Measurements from ENCODE around the gene TMCC1. TPM values are rescaled to one million over a fixed set of nuclear protein-coding genes. Genes with fewer than 3 reads are reported as not detected.

The TMCC1 gene
- total RNA-seq, 2 donors from 2014 or later: 20.0 to 21.7 TPM

DNA sequence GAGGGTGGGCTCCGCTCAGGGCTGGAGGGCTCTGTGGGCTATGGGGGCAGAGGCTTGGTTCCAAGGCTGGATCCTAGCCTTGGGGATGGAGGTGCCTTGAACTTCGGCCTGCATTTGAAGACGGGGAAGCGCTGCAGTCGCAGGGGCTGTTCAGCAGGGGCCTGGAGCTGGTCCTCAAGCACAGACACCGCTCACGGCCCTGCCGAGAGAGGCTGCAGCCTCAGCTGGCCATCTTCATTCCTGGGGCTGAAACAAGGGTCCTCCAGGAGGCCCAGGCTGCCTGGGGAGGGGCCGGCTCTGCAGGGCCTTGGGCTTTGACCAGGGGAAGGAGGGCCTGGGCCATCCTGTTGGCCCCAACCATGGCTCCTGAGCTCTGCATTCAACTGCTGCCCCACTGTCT, 261.5 kb downstream of the TMCC1 start:
- Histone ChIP-seq H3K9me3 (no peaks in the 10 kb centered on the region), H3K4me3 (no peak overlapping the region), H3K27me3 (no peaks in the 10 kb centered on the region), H3K36me3 (no peaks in the 10 kb centered on the region), H3K27ac (no peak overlapping the region), H3K4me1 (peaks cover 0 to 11% of the 10 kb centered on the region in 2 donors)
- DNase-seq (ENCODE audit: low spot score): no peak
- TF ChIP-seq, protein P1, sequence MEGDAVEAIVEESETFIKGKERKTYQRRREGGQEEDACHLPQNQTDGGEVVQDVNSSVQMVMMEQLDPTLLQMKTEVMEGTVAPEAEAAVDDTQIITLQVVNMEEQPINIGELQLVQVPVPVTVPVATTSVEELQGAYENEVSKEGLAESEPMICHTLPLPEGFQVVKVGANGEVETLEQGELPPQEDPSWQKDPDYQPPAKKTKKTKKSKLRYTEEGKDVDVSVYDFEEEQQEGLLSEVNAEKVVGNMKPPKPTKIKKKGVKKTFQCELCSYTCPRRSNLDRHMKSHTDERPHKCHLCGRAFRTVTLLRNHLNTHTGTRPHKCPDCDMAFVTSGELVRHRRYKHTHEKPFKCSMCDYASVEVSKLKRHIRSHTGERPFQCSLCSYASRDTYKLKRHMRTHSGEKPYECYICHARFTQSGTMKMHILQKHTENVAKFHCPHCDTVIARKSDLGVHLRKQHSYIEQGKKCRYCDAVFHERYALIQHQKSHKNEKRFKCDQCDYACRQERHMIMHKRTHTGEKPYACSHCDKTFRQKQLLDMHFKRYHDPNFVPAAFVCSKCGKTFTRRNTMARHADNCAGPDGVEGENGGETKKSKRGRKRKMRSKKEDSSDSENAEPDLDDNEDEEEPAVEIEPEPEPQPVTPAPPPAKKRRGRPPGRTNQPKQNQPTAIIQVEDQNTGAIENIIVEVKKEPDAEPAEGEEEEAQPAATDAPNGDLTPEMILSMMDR (IDR thresholded peaks at IDR 0.05): no peak

DNA sequence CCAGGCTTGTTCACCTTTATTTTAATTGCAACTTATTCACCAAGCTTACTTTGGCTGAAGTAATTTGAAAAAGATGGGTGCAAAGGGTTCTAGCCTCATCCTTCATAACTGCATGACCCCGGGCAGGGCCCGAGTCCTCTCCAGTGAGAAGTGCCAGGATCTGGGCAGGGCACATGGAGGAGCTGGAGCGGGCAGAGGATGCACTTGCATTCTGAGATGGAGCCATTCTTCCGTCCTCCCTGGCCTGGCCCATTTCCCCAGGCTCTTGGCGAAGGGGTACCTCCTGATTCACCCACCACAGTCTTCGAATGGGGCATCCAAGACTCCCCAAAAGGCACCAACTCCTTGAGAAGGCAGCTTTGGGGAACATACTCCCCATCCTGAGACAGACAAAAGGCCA, 264.5 kb downstream of the TMCC1 start:
- peak overlapping the region in 1 of 2 donors; percentile 95 for H3K27ac ChIP-seq
- no peaks in the 10 kb centered on the region for H3K36me3 ChIP-seq
- TF ChIP-seq, protein P1 (IDR thresholded peaks at IDR 0.05): no peak
- H3K4me1 ChIP-seq: peaks cover 0 to 39% of the 10 kb centered on the region in 2 donors
- no peak for DNase-seq (ENCODE audit: low spot score)
- no peaks in the 10 kb centered on the region for H3K9me3 ChIP-seq
- H3K4me3 ChIP-seq: no peak overlapping the region
- H3K27me3 ChIP-seq: no peaks in the 10 kb centered on the region

DNA sequence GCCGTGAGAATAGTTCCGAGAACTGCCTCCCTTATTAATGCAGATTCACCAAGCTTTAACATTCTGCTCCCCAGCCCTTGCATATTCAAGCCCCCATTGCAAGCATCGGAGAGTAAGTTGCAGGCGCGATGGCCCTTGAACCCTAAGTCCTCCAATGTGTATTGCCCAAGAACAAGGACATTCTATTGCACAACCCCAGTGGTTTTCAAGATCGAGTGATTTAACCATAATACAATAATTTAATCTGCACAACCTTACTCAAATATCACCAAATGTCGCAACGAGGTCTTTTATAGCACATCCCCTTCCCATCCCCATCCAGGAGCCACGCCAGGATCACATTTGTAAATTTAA, 265.4 kb downstream of the TMCC1 start:
- H3K4me1 ChIP-seq: peaks cover 0 to 48% of the 10 kb centered on the region in 2 donors
- no peak for DNase-seq (ENCODE audit: low spot score)
- no peaks in the 10 kb centered on the region for H3K36me3 ChIP-seq
- H3K4me3 ChIP-seq: peak overlapping the region; percentile 46 to 68
- no peaks in the 10 kb centered on the region for H3K9me3 ChIP-seq
- TF ChIP-seq, protein P1 (IDR thresholded peaks at IDR 0.05): peak in 1 of 2 donors; percentile 0
- no peaks in the 10 kb centered on the region for H3K27me3 ChIP-seq
- peak overlapping the region; percentile 95 to 97 for H3K27ac ChIP-seq

DNA sequence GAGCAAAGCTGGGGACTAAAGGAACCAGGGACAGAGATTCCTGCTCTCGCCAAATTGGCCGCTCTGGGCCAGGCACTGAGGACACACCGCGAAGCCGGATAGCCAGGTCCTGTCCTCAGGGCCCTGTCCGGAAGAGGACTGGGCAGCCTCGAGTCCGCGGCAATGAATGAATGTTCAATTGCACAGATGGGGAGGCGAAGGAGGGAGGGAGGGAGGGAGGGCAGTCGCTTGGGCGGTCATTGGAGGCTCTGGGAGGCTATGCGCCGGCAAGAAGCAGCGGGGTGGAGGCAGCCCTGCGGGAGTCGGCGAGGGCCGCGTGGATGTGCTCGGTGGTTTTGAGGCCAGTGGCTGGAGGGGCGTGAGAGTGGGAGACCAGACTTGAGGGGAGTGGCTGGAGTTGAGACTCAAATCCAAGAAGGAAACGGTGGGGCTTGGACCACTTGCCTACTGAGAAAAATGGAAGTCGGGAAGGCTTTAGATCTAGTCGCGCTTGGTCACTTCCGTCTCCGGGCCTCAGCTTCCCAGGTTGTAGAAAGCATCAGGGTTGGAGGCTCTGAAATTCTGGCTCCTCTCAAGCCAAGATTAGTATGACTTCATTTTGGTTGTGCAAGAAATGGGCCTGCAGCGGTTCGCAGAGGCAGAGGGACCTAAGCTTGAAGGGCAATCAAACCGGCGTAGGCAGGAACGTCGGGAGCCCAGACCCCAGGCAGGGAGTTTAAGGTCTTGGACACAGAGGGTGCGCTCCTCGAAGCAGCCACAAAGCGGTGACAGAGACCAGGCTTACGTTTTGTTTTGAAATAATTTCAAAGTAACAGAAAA, 266.0 kb downstream of the TMCC1 start:
- Histone ChIP-seq H3K36me3 (no peaks in the 10 kb centered on the region), H3K27ac (peak overlapping the region; percentile 95 to 97), H3K4me1 (peaks cover 0 to 54% of the 10 kb centered on the region in 2 donors), H3K27me3 (no peaks in the 10 kb centered on the region), H3K4me3 (peak overlapping the region; percentile 46 to 68), H3K9me3 (no peaks in the 10 kb centered on the region)
- DNase-seq (ENCODE audit: low spot score): peak; percentile 89
- TF ChIP-seq, protein P1 (IDR thresholded peaks at IDR 0.05): peak; percentile 51 to 88

DNA sequence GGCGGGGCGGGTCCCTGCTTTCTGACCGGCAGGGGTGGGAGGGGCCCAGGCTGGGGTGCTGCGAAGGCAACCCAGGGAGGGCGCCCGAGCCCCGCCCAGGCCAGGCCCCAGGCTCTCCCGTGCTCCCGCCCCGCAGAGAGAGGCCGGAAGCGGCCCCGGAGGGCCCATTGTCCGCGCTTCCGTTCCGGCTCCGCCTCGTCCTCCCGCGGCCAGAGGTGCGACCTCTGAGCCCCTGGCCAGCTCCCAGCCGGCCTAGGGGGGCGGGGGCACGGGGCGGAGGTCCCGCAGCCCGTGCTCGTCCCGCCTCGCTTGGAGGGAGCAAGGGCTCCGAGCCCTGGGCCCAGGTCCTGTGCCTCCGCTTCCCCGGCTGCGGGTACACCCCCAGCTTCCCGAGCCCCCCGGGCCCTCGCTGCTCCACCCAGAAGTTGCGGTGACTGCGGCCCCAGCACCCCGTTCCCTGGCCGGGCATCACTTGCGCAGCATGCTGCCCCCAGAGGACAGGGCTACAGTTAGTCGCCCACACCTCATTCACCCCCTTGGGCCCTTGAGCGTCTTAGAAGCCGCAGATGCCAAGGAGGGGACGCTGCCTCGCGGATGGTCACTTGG, 266.7 kb downstream of the TMCC1 start:
- no peaks in the 10 kb centered on the region for H3K27me3 ChIP-seq
- H3K4me3 ChIP-seq: peak overlapping the region; percentile 46 to 68
- H3K9me3 ChIP-seq: no peaks in the 10 kb centered on the region
- H3K27ac ChIP-seq: peak overlapping the region; percentile 95 to 97
- TF ChIP-seq, protein P1 (IDR thresholded peaks at IDR 0.05): peak in 1 of 2 donors; percentile 39
- peak; percentile 93 for DNase-seq (ENCODE audit: low spot score)
- peaks cover 0 to 61% of the 10 kb centered on the region in 2 donors for H3K4me1 ChIP-seq
- H3K36me3 ChIP-seq: no peaks in the 10 kb centered on the region
